HG03064 (cell line): ENCODE data around the gene COL25A1.
"Not testable (repeated sequence)": the region's sequence is repeated elsewhere in the genome, so short reads cannot be mapped to it uniquely, and the experiment has no call there.

Source experiments
- ATAC-seq: cut with Tn5 transposase; IDR thresholded peaks from one replicate; pipeline ENCODE4 v1.9.1; 2021; ENCODE audit warnings: low read depth; ENCODE audit not compliant: unreplicated experiment

The COL25A1 gene

DNA sequence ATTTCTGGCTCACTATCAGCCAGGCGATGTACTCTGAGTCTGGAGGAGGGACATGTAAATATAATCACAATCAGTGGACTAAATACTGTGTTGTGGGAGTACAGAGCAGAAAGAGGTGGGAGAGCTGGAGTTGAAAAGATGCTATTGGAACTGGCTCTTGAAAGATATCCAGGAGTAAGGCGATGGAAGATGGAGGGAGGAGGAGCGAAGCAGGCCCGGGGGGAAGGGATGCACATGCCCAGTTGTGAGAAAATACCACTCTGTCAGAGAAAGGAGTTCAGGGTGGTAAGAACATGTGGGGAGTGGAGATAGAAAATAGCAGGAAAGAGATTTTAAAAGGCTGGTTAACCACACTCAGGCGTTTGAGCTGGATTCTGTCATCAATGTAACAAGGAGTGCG, 322.7 kb downstream of the COL25A1 start:
- no peak for ATAC-seq

DNA sequence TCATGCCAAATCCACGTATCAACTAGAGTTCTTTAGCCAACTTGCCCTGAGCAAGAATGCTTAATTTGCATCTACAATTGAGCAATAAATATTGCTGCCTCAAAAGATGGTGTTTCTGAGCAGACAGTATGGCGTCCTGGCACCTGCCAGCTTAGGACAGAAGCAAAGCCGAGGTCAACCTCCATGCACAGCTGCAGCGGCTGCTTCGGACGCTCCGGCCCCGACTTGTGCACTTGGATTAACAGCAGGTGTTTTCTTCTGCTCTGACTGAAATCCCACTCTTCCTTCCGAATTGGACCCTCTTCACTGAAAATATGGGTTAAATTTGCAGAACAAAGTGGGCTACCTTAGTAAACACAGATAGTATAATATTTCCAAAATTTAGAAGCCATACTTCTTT, 324.4 kb downstream of the COL25A1 start:
- ATAC-seq = no peak

DNA sequence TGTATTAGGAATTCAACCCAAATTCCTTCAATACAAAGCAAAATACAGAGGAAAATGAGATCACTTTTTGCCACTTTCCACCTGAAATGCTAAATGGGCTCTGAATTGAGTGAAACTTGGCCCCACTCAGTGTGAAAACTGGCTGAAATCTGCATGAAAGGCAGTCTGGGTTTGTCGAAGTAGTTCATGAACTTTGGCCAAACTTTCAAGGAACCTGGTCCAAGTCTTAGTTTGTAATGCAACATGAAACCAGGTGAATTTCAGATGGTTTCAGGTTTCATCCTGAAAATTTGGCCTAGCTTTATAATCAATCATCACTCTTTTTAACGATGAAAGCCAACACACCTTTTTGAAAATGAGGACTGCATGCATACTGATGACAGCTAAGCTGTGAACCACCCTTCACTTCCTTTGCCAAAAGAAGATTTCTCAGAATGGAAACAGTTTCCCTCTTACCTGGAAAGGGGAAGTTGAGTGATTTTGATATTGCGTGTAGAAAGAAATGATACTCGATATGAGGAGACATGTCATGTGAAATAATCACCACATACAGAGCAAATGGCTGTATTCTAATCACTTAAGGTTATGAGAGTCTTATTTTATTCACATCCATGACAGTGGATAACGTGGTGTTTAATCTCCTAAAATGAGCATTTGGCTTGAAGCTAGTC, 329.7 kb downstream of the COL25A1 start:
- no peak for ATAC-seq

DNA sequence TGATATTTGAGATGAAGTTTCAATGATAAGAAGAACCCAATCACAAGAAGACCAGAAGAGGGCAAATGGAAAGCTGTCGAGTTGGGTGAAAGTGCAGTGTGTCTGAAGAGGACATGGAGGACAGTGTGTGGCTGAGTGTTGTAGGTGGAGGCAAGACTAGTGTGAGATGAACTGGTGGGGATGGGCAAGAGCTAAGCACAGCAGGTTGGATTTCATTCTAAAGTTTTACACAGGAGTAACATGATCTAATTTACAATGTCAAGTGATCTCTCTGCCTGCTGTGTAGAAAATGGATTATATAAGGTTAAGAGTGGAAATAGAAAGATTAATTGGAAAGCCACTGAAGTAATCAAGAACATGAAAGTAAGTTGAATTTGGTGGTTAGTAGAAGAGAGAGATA, 331.0 kb downstream of the COL25A1 start:
- ATAC-seq = no peak

DNA sequence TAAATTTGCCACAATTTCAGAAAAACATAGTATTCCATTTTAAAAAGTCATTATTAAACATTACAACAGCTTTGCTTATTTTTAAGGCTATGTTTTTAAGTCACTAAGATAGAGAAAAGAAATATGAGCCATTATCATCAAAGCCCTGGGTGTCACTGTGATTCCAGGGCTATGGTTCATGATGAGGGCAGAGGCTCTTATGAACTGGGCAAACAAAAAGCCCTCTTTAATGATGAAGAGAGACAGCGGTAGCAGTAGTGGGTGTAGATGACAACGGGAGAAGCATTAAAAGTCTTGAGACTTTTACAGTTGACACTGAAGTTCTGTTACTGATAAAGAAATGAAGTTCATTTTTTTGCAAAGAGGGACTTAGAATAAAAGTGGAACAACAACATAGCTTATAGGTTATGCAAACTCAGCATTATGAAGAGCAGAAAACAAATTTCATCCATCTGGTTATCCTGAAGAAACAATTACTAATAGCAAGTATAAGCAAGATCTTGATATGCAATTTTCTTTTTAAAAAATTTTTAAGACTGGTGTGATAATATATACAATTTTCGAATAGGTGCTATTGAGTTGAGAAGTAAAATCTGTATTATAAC, 336.9 kb downstream of the COL25A1 start:
- ATAC-seq = no peak

DNA sequence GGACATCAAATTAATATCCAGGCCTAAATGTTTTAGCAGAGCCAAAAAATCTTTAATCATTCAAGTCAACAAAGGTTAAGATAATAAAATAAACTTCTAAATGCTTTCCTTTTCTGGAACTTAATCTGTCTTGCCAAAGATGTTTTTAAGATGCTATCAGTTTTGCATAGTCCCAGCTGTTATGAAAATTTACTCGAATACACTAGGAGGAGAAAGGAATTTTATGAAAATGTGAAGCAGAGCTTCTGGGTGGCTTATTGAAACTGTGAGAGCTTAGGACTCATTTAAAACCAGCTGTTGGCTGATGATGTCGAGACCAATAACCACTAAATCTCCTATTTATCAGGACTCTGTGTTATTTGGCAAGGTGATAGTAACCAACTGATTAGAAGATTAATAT, 337.4 kb downstream of the COL25A1 start:
- ATAC-seq = no peak

DNA sequence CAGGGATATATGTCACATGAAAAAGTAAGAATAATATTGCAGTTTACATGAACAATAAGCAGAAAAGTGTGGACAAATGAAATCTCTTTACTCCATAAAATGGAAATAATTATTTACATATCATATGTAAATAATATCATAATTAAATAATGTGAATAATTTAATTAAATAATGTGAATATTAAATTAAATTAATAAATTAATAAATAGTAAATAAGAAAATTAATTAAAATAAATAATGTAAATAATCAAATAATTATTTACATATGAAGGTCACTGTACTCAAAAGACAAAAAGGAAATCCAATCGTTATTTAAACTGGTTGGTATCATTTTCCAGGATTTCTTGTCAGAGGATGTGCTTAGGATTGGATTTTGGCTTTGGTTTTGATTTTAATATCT, 338.5 kb downstream of the COL25A1 start:
- ATAC-seq = no peak

DNA sequence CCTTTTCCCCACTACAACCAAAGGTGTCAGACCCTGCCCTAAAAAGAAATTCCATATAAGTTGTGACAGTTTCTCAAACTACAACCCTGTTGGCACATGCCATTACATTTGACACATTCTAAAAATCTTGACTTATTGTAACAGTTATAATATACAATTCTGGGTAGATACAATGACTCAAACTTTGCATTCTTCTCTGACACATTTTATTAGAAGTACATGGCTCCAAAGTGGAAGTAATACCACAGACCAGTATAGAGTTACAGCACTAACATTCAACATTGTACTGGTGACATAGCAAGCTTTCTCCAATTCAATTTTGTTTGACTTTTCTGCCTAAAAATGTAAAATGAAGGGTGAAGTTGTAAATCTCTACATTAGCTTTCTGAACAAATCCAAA, 343.0 kb downstream of the COL25A1 start:
- no peak for ATAC-seq

DNA sequence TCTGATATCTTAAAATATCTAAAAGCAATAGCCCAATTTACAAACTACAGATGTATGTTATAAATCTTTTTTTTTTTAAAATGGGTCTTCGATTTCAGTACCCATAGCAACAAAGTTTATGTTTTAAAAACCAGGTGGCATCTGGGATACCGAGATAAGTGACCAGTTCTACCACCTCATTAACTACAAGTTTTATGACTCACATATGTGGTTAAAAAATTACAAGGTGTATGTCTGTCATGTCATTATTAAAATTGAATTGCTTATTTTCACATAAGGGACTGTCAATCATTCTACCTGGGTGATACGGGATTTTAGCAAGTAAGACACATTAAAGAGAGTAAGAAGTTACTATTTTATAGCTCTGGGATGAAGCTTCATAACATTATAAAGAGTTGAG, 347.6 kb downstream of the COL25A1 start:
- ATAC-seq = no peak

DNA sequence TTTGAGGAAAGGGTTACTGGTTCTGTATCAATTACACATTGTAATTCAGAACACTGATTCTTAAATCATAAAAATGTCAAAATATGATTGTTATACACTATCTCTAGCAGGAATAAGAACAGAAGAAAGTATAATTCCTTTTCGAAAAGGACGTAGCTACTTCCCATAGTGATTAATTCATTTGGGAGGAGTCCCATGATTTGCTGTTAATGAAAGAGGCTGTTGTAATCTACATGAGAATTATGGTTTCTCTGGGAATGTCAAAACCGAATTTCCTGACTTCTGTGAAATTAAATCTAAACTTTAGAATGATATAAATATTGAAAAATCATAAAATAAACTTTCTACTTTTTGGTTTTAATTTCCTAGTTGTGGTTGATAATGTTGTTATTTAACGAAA, 348.5 kb downstream of the COL25A1 start:
- no peak for ATAC-seq

DNA sequence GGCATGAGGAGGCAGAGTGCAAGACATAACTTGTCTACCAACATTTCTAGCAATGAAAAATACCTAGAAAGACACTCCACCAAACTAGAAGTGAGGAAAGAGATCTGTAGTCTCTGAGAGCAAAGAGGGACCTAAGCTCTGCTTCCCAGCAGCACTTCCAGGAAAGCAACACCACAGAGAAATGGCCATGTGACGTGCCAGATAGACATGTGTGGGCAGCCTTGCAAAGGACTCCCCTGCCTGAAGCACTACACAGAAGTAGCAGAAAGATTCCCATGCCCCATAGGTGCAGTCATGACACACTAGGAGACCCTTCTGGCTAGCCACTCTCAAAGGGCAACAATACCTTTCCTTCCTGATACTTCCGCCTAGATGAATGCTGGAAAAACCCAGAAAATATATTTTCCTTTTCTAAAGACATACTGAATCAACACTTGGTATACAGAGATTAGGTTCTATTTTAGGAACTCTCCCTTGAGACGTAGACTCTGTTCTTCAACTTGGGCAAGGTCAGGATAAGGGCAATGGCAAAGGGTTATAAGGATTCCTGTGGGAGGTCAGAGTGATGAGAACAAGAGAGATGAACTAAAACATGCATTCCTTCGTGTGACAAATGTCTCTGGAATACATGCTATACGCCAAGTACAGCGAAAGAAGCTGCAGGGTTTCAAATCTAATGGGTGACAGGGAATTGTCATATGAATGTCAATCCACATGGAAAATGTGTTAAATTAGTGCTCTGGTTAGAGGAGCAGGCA, 352.1 kb downstream of the COL25A1 start:
- ATAC-seq = no peak

DNA sequence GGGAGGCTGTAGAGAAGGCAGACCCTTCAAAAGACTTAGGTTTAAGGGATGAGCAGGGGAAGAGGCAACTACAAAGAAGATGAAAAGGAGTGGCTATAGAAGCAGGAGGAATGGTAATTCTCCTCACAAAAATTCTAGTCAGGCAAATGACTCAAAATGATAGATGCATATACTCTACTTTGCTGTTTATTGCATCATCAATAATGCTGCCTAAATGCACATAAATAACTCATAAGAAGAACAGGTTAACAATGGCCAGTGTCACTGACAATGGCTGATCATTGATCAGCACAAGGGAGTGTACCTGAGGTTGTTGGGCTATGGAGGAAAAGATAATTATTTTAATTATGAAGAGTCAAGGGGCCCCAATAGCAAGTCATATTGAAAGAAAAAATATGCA, 354.9 kb downstream of the COL25A1 start:
- no peak for ATAC-seq

DNA sequence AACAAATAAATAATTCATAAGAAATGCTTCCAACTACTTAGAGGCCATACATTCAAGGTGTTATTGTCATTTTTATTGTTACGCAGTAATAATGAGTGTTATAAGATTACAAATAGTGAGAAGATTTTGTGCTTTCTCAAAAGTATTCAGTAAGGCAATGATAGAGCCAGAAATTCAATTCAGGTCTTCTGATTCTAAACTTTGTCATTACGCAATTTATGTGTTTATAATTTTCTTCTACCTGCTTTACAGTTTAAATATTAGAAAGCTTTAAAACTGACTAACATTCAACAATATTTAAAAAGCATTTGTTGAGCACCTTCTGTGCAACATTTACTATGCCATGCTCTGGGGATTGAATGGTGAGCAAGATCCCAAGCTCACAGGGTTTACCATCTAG, 356.2 kb downstream of the COL25A1 start:
- ATAC-seq = no peak

DNA sequence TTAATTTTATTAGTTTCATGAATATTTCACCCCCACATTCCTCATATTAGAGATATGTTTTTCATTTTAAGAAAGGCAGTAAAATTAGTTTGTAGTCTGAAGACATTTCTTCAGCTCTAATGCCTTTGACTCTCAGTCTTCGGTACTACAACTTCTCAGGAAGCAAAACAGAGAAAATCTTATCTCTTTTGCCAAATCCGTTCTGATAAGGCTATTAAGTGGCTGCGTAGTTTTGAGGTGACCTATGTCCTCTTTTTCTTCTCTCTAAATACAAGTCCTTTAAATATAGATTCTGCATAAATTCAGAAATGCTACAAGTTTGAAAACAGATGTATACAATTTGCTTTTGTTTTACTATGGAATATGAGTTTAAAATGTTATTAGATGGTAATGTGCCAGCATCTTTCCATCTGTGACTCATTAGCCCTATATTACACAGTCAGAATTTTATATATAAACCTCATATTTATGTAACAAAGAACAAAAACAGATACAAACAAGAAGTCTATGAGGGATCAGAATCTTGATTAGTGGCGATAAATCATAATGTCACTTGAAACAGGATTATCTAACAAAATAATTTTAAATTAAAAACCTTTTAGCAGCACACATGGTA, 358.4 kb downstream of the COL25A1 start:
- no peak for ATAC-seq

DNA sequence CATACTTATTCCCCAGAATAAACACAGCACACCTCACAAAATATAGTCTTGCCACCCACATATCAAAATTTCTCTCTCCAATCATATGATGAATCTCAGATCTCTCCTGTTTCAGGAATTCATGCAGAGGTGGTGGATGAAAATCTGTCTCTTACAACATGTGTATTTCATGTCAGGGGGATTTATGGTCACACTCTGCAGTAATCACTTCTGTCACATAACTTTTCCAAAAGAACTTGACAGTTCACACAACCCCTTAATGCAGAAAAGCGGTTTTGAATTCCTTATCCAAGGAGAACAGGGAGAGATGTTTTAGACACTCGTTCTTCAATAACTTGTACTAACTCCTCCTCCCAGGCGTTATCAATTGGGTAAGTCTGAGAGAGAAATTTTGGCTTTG, 359.1 kb downstream of the COL25A1 start:
- ATAC-seq = no peak

DNA sequence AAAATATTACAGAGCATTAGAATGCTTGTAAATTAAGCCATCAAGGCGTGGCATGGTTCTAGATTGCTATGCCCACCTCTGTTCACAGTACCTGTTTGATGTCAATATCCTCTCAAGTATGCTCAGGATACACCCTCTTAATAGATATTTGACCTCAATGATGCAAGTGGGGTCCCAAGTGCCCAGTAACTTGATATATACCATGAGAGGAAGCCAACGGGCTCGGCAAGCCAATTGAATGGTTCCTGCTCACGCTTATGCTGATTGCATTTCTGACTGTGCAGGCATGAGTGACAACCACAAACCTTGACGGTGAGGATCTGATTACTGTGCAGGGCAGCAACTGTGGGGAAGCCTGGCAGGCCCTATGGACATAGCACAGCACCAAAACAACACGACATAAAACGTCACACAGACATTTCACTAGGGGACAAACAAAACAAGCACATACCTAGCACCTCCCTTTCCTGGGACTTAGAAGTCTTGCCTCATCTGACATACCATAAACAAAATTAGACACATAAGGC, 360.5 kb downstream of the COL25A1 start:
- ATAC-seq = no peak

DNA sequence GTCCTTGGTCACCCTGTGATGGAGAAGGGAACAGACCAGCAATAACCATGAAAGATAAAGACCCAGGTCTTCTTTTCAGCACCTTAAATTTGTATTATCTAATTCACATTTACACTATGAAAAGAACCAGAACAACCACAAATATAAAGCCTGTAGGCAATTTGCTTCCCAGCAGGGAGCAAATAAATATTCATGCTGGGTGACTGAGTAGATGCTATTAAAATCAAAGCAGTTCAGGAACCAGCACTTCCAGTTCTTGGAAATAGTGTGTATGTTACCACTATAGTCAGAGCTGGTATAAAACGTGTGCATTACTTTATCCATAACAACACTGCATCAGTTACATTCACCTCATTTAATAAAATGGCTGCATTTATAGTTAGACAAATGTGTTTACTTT, 361.8 kb downstream of the COL25A1 start:
- no peak for ATAC-seq

DNA sequence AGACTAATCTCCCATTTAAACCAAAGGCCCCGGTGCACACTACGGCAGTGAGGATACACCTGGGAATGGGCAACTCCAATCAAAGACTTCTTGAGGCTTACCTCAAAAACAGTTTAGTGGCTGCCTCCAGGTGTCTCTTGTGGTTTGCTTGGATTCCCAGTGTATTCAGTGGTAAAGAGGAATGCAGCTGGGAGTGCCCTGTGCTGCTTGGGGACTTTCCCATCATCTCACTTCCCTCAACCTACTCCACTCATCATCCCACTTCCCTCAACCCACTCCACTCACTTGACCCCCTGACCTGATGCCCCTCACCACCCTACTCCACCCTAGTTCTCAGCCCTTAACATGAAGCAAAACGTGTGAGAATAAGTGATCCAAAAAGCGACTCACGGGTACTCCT, 362.3 kb downstream of the COL25A1 start:
- ATAC-seq = no peak

DNA sequence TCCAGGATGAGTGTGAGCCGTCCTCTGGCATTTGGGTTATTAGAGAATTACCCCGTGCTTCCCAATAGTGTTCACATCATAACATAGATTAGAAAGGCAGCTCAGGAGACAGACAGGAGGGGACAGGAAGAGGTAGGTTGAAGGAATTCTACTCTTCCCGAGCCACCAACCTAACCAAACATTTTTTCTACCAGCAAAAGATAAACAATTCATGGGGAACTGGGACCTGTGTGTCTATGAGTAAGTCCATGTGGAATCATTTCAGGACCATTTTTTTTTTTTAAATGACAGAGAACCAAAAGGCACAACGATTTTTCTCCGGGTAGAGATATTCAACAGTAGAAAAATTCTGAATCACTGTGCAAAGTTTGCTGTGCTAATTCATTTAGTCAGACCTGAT, 365.4 kb downstream of the COL25A1 start:
- ATAC-seq = no peak

DNA sequence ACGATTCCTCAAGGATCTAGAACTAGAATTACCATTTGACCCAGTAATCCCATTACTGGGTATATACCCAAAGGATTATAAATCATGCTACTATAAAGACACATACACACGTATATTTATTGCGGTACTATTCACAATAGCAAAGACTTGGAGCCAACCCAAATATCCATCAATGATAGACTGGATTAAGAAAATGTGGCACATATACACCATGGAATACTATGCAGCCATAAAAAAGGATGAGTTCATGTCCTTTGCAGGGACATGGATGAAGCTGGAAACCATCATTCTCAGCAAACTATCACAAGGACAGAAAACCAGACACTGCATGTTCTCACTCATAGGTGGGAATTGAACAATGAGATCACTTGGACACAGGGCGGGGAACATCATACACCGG, 368.5 kb downstream of the COL25A1 start:
- not testable (repeated sequence) for ATAC-seq

DNA sequence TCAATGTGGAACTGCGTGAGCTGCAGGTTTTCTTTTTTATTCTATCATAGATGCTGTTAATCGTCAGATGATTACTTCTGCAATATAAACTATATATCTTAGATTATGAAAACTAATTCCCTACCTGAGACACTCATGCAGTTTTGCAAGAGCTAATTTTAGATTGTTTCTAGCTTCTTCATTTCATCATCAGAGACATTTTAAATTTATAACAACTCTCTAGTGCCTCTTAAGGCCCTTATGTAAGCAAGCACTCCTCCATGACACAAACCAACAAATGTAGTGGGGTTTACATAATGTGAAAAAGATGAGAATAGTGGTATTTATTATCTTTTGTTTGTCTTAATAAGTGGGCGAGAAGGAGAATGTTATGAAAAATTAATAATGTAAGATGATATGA, 369.4 kb downstream of the COL25A1 start:
- no peak for ATAC-seq
